Inferior parietal cortex (tissue), 1 donor: ENCODE results near the gene MRPL22.
"Not testable (repeated sequence)": the region's sequence is repeated elsewhere in the genome, so short reads cannot be mapped to it uniquely, and the experiment has no call there.

ENCODE experiments used
- DNase-seq: peaks from one replicate; pipeline ENCODE4 v3.0.0-alpha.2; 2016; ENCODE audit errors: extremely low spot score

Gene MRPL22

DNA sequence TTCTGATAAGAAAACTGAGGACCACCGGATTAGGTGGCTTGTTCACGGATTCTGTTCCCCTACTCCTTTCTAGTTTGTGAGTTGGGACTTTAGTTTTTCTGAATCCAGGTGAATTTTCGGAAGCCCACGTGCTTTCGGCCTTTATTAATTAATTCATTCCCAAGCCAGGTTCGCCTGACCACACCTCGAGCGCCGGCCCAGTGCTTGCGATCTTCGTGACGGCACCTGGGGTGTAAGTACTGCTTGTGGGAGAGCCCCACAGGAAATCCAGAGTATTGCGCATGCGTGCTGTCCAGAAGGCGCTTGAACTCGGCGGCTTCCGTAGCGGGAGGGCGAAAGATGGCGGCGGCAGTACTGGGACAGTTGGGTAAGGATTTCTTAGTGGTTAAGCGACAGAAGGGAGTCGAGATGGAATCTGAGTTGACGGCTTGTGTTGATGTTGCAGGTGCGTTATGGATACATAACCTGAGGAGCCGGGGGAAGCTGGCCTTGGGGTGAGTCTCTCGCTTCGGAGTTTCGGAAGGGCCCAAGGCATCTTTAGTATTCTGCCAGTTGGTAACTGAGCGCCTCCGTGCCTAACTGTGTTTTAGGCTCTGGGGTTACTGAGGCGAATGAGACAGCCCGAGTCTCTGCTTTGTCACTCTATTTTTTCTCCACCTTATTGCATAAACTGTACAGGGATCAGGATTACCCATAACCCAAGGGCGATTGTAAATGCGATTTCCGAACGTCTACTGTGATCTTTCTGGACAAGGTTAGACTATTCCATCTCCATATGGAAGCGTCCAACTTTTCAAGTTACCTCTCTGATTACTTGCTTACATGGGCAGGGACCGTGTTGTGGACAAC is at the start of gene MRPL22:
MRPL22 (plus strand) TSS at position 302 of the 849 bp plus-strand sequence; CDS start at position 340, 38 bp downstream.
- peak; percentile 96 for DNase-seq

- DNase-seq = peak; percentile 25
These were observed 48.5 kb upstream of the MRPL22 start for GRCh38 chr5:154892369-154892771.

GRCh38 chr5:154893381-154893780 is 47.5 kb upstream of the MRPL22 start:
- no peak for DNase-seq

- DNase-seq = no peak
These were observed 45.0 kb upstream of the MRPL22 start for GRCh38 chr5:154895606-154896561.

- no peak for DNase-seq
These were observed 44.2 kb upstream of the MRPL22 start for GRCh38 chr5:154896562-154897165.

DNA sequence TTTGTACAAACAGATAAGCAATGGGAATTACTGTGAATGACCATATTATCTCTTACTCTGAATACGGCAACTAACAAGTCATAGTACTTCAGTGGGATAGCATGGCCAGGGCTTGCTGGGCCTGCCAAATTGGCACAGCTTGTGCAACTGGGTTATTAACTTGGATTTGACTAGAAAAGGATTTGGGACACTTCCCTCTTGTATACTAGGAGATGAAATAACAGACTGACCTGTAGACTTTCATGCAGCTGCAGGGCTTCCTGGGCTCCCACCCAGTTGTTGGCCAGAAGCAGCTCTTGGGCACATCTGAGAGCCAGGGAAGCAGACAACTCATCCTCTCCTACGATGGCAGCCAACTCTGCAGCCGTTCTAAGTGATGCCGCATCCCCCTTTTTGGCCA is 42.7 kb upstream of the MRPL22 start:
- DNase-seq = no peak

DNA sequence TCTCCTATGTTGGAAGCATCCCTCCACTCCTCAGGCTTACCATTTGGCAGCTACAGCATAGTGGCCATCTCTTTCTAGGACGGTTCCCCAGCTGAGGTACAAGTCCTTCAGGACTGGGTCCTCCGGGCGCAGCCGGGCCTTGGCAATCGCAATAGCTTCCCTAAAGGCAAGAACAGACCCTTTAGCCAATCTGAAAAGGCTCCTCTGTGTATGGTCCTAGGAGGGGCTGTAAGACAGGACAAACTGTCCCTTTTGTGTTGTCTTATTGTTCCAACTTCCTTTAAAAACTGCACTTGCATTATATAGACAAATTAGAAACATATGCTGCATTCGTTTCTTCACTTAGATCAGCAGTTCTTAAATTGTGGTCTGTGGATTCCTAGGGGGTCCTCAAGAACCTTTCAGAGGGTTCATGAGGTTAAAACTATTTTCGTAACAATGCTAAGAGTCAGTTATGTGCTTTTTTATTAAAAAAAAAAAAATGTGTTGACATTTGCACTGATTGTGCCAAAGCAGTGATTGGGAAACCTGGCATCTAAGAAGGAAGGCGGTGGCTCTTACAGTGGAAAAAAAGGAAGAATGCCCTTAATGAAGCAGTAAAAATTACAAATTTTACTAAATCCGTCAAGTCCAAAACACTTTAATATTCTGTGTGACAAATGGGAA is 41.6 kb upstream of the MRPL22 start:
- DNase-seq = no peak

GRCh38 chr5:154900066-154900465 is 40.8 kb upstream of the MRPL22 start:
- DNase-seq = no peak

GRCh38 chr5:154901276-154901675 is 39.6 kb upstream of the MRPL22 start:
- DNase-seq = no peak

DNA sequence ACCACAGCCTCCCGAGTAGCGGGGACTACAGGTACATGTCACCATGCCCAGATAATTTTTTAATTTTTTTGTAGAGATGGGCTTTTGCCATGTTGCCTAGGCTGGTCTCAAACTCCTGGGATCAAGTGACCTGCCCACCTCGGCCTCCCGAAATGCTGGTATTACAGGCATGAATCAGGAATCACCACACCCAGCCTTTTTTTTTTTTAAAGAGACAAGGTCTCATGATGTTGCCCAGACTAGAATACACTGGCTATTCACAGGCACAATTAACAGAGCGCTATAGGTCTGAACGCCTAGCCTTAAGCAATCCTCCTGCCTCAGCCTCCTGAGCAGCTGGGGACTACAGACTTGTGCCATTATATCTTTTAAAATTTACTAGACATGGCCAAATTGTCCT is 39.0 kb upstream of the MRPL22 start:
- no peak for DNase-seq

DNA sequence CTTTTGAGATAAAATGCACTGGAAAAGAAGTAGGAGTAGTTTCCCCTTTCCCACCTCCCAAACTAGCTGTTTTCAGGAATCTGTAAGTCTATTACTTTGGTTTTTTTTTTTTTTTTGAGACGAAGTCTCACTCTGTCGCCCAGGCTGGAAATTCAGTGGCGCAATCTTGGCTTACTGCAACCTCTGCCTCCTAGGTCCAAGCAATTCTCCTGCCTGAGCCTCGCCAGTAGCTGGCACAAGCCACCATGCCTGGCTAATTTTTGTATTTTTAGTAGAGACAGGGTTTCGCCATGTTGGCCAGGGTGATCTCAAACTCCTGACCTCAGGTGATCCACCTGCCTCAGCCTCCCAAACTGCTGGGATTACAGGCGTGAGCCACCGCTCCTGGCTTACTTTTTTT is 35.3 kb upstream of the MRPL22 start:
- DNase-seq = not testable (repeated sequence)

- DNase-seq = no peak
These were observed 24.0 kb upstream of the MRPL22 start for GRCh38 chr5:154916874-154917273.

- DNase-seq = no peak
These were observed 23.1 kb upstream of the MRPL22 start for GRCh38 chr5:154917757-154918156.

- no peak for DNase-seq
These were observed 17.1 kb upstream of the MRPL22 start for GRCh38 chr5:154923441-154924430.

DNA sequence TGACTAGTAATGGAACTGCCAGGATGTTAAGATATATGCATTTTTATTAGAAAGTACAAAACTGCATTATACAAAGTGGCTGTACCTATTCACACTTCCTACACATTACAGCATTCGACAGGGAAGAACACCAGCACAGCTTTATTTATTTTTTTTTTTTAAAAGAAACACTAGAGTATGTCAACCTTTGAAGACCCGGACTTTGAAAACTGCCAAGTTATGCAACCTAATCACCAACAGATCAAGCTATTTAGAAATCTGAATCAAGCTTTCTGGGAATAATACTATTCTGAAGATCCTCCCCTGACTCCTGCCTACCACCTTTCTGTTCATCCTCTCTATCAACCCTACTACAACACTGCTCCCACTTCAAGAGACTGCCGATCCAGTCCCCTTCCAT is 7.3 kb upstream of the MRPL22 start:
- DNase-seq = no peak

DNA sequence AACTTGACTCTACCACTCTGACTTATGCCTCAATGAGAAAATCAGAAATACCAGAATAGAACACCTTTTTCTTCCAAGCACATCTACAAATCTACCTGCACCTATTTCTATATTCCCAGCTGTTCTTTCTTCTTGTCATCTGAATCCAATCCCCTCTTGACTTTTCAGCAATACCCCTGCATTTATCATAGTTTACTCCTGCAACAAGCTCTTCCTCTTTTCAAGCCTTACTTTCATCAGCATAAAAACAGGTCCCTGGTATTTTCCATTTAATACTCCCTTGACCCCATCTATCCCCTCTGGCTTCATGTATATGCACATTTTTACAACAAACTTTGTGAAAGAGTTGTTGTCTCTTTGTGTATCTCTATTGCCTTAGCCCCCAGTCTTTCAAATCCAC is 6.0 kb upstream of the MRPL22 start:
- no peak for DNase-seq

- DNase-seq = no peak
These were observed 3.6 kb upstream of the MRPL22 start for GRCh38 chr5:154937186-154937717.

GRCh38 chr5:154937718-154938466 is 3.0 kb upstream of the MRPL22 start, which contains the start of gene GEMIN5:
TSS of gene GEMIN5 (minus strand) at chr5:154938211. CDS start at chr5:154938133, 78 bp downstream.
- peak; percentile 82 for DNase-seq

GRCh38 chr5:154939387-154939786 is 1.5 kb upstream of the MRPL22 start:
- DNase-seq = not testable (repeated sequence)
